HG02943 (cell line): ENCODE measurements around the gene DRP2.
"Not testable (repeated sequence)": the region's sequence is repeated elsewhere in the genome, so short reads cannot be mapped to it uniquely, and the experiment has no call there.

ENCODE experiments used
- ATAC-seq: cut with Tn5 transposase; IDR thresholded peaks from one replicate; pipeline ENCODE4 v1.9.1; 2021; ENCODE audit warnings: mild to moderate bottlenecking, low read depth, moderate library complexity; ENCODE audit not compliant: unreplicated experiment

Gene DRP2

DNA sequence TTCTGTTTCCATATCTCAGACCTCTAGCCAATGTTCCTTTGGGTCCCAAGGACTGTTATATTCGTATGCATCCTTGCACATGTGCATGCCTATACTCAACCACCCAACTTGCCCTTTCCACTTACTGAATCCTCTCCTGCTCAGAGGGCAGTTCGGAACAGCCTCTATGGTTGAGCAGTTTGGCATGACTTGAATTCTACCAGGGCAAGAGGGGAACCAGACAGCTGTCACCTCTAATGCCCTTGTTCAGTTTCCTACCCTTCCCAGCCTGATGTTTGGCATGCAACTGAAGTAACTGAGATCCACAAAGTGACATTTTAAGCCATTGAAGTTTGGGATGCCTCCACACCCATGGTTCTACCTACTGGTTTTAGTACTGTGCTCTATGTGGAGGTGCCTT, 17.5 kb downstream of the DRP2 start:
- no peak for ATAC-seq

DNA sequence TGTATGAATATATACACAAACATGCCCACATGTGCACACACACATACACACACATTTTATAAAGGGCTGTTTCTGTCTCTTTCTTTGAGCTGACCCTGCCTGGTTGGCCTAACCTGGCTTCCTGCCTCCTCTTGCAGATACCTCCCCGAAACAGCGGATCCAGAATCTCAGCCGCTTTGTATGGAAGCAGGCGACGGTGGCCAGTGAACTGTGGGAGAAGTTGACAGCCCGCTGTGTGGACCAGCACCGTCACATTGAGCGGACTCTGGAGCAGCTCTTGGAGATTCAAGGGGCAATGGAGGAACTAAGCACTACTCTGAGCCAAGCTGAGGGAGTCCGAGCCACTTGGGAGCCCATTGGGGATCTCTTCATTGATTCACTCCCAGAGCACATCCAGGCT, 21.9 kb downstream of the DRP2 start:
- ATAC-seq, result no peak

DNA sequence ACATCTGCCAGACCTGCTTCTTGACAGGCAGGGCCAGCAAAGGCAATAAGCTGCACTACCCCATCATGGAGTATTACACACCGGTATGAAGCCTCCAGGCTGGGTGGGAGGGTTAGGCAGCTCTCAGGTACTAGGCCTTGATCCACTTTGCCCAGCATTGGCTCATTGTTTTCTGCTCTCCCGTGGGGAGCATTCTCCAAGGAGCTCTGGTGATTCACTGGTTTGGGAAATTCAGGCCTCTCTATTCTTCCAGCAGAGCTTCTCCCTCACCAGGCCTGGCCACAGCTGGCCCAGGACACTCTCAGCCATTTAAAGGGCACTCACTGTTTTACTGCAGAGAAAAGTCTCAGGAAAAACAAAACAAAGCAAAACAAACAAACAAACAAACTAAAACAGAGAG, 33.0 kb downstream of the DRP2 start:
- ATAC-seq, result no peak

DNA sequence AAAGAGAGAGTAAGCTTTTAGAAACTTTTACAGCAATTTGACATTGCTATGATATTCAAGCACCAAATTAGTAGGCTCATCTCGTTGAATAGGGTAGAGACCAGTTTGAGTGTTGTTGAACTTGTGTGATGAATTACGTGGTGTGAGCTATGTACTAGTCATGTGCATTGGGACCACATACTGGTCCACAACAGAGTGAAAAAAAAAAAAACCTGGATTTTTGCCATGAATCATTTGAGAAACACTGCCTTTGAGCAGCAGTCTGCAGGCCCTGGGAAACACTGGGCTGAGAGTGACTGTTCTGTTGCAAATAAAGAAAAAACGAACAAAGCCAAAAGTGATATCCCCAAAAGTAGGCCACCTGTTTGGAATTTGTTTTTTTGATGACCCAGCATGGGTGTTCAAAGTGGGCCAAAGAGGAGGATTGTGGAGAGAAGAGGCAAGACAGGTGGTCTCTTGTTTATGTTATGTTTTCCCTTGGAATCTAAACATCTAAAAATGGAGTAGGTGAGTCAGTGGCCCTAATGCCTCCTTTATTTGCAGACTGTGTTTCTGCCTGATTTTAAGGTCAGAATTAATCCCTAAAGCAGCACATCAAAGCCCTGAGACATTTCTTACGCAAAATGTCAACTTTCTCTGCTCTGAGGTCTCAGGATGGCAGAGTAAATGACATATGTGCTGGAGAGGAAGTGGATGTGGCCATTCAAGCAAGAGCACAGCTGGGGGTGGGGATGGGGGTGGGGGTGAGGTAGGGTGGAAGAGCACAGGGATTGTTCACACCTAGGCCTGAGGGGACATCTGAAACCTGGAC, 38.1 kb downstream of the DRP2 start:
- no peak for ATAC-seq

DNA sequence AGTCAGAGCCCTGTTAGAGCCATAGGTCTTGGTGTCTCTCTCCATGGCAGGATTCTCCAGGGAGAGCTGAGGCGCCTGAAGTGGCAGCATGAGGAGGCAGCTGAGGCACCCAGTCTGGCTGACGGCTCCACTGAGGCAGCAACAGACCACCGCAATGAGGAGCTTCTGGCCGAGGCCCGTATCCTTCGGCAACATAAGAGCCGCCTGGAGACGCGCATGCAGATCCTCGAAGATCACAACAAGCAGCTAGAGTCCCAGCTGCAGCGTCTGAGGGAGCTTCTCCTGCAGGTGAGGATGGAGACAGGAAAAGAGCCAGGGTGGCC, 38.6 kb downstream of the DRP2 start:
- ATAC-seq, result no peak

DNA sequence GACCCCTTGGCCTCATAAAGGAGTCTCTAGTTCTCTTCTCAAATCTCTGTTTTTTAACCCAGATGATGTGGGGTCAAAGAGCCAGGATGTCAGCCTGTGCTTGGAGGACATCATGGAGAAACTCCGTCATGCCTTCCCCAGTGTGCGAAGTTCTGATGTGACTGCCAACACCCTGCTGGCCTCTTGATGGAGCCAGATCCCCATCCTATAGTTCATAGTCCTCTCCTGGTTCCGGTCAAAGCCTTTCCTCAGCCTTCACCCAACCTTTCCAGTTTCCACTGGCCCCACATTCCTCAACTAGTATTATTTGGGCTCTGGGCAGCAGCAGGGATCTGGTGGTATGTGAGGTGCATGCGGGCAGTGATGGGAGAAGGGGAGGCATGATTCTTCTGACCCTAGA, 40.8 kb downstream of the DRP2 start:
- no peak for ATAC-seq

DNA sequence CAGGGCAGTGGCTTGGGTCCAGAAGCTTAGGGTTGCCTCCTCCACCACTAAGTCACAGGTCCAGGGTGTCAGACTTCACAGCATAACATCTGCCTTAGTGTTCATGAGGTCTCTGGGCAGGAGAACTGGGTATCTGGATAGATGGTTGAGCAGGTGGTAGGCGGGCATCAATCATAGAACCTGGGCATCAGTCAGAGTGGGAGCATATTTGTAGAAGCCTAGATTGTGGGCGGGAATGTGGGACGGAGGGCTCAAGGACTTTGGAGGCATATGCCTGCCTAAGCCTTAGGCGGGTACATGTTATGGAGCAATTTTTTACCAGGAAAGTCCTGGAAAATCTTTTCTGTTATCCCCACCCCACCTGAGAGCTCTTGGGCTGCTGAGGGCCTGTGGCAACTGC, 43.0 kb downstream of the DRP2 start:
- ATAC-seq, result no peak

DNA sequence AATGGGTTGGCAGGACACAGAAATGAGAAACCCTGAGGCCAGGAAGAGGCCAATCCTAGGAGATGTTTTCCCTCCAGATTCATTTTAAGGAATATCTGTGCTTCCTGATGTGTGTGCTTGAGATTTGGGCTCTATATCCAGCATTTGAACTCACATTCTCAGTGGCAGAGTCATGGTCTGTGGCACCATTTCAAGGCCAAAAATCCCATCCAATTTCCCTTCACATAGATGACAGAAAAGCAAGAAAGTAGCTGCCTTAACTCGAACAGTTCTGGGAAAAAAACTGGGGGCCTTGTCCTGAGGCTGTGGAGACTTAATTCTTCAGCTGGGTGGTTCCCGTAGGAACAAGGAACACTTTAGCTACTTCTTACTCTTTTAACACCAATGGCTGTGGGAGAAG, 44.2 kb downstream of the DRP2 start:
- ATAC-seq, result no peak

DNA sequence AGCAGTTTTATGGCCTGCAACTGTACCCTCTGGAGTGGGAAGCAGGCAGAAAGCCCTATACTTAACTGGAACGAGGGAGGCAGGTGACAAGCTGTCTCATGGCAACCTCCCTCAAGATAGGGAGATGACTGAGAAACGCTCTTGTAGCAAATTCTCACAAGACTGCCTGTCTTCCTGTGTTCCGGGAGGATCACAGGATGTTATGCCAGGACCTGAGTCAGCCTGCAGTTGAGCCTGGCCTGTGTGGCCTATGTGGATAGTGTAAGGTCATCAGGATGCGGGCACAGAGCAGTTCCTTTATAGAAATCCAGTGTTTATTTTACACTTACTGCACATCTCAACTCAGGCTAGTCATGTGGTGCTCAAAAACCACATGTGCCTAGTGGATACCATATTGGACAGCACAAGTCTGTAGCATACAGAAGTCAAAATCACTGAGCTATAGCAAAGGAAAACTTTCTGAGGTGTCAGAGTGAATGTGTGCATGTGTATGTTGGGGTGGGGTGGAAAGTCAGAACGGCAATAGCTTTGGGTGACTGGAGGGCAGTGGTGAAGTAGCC, 46.4 kb downstream of the DRP2 start:
- ATAC-seq, result no peak

DNA sequence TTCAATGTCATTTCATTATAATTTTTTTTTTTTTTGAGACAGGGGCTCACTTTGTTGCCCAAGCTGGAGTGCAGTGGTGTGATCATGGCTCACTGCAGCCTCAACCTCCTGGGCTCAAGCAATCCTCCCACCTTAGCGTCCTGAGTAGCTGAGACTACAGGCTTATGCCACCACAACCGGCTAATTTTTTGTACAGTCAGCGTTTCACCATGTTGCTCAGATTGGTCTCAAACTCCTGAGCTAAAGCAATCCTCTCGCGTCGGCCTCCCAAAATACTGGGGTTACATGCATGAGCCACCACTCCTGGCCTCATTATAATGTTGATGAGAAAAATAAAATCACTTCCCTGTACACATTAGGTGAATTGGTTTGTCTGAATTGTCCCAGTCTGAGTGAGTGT, 54.6 kb downstream of the DRP2 start:
- ATAC-seq, result no peak

DNA sequence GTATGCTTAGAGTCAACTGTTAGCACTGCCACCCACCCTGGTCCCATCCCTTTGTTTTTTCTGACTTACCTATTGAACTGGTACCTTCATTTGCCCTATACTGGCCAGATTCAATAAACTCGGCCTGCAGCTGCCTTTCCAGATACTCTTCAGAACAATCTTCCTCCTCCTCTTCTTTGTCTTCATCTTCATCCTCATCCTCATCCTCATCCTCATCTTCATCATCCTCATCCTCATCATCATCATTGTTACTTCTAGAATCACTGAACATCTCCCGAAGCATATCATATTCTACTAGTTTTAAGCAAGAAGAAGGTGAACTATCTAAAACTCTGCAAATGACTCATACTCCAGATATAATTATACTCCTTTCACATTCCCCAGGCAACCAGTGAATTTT, 56.7 kb downstream of the DRP2 start:
- ATAC-seq, result no peak

DNA sequence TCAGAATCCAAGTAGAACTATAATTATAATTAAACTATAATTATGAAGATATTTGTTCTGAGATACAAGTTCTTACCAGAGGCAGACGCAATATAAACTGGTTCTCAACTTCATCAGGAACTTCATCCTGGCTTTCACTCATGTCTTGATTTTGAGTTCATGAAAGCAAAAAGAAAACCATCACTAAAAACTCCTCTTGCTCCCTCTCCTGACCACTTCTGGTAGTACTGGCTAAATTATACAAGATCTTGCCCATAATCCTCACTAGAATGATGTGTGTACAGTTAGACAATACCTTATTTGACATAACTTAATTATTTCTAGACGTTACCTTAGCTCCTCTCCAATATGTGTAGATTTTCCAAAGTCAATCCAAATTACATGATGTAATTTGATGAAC, 67.8 kb downstream of the DRP2 start:
- no peak for ATAC-seq

DNA sequence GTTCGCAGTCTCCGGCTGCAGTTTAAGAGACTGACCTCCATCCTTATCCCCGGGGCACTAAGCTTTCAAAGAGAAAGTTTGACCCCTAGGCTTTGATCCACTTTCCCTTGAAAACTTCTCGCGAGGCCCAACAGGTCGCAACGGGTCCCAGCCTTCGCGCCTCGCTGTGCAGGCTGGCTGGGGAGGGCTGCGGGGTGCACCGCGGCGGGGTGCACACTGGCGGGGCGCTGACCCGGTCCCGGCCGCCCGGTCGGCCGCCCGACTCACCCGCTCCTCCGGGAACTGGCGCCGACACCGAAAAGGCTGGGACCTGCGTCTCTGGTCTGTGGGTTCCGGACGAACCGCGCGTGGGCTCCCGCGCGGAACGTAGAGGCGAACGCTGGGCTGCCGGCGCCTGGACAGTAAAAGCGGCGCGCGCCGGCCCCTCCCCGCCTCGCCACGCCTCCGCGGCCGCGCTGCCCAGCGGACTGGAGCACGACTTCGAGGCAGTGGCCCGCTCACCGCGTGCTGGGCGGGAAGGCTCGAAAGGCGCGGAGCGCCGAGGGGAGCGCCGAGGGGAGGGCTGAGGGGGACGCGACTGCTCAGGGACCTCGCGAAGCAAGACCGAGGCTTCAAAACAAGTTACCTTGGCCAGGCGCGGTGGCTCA, 71.5 kb downstream of the DRP2 start, which contains the start of gene TAF7L:
Gene TAF7L, minus strand, starts transcription at position 378 of the 647 bp plus-strand sequence. CDS start 3,791 bp downstream, outside the sequence.
- no peak for ATAC-seq

DNA sequence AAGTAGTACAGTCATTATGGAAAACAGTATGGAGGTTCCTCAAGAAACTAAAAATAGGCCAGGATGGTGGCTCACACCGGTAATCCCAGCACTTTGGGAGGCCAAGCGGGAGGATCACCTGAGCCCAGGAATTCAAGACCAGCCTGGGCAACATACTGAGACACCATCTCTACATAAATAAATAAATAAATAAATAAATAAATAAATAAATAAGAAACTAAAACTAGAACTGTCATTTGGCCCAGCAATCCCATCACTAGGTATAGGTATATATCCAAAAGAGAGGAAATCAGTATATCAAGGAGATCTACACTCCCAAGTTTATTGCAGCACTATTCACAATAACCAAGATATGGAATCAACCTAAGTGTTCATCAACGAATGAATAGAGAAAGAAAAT, 76.0 kb downstream of the DRP2 start:
- ATAC-seq, result not testable (repeated sequence)

DNA sequence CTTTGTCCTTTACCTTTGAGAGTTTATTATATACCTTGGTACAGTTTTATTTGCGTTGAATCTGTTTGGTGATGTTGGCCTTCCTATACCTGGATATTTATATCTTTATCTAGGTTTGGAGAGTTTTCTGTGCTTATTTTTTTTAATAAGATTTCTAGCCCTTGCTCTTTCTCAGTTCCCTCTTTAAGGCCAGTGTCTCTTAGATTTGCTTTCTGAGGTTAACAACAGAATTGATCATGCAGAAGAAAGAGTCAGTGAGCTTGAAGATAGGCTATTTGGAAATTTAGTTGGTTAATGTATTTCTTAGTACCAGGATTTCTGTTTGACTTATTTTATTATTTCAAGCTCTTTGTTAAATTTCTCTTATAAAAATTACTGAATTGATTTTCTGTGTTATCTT, 84.2 kb downstream of the DRP2 start:
- ATAC-seq, result no peak
